ENCODE measurements around the gene NOP56. TPM values are rescaled to one million over a fixed set of nuclear protein-coding genes. Genes with fewer than 3 reads are reported as not detected.

NOP56 gene
- total and polyA plus RNA-seq, 2 of the 4 experiments (the other 2 are of a cell fraction) = 189 to 231 TPM

DNA sequence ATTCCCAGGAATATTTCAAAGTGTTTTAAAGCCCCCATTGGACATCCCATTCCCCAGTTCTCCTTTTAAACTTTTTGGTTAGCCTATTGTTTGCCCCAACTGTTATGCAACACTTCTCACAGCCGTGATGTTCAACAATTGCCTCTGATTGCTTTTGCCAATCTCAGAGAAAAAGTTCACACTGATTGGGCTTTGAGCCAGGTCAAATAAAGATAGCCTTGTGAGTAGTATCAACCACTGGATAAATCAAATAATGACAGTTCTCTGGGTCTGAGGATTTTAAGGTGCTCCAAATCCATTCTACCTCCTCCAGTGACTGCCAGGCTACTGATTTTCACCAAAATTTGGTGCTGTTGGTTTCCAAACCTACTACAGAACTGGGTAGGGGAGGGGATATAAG is 19.1 kb upstream of the NOP56 start:
- Histone ChIP-seq H2BK15ac (ENCODE audit: low read depth, low read length) (no peak overlapping the region), H4K5ac (ENCODE audit: low read depth, low read length) (no peak overlapping the region), H3K23ac (ENCODE audit: low read depth, low read length) (no peak overlapping the region), H2BK20ac (ENCODE audit: low read depth, low read length) (no peak overlapping the region), H2AFZ (replicated peaks; ENCODE audit: low read length, poor library complexity) (no peak overlapping the region), H4K20me1 (ENCODE audit: insufficient read depth, low read length) (no peaks in the 10 kb centered on the region), H3K27me3 (ENCODE audit: control insufficient read depth, insufficient read depth, low read length) (peaks cover 17% of the 10 kb centered on the region), H3K4ac (ENCODE audit: low read depth, low read length) (no peak overlapping the region), H3K56ac (ENCODE audit: extremely low read depth, insufficient read depth, low read length) (no peak overlapping the region), H3K18ac (ENCODE audit: low read depth, low read length) (no peak overlapping the region), H2AK5ac (ENCODE audit: low read depth, low read length) (no peak overlapping the region), H4K91ac (ENCODE audit: insufficient read depth, low read depth, low read length) (no peak overlapping the region), H3K9me1 (ENCODE audit: insufficient read depth, low read length) (no peaks in the 10 kb centered on the region), H3K4me2 (ENCODE audit: low read depth, low read length) (no peak overlapping the region), H2AK9ac (replicated peaks; ENCODE audit: low read depth, low read length, poor library complexity) (no peak overlapping the region), H2BK5ac (ENCODE audit: low read depth, low read length, poor library complexity, severe bottlenecking) (no peak overlapping the region), H3K4me3 (ENCODE audit: insufficient read depth, low read depth, low read length) (no peak overlapping the region), H3K9ac (ENCODE audit: low read depth, low read length) (no peak overlapping the region), H3K14ac (replicated peaks; ENCODE audit: low read depth, low read length) (no peak overlapping the region), H3K4me1 (ENCODE audit: control insufficient read depth, insufficient read depth, low read length) (no peaks in the 10 kb centered on the region), H3K79me1 (ENCODE audit: low read depth in 1 of 2, low read length in 2 of 2) (no peaks in the 10 kb centered on the region), H4K8ac (ENCODE audit: low read depth in 2 of 2, low read length in 2 of 2) (no peak overlapping the region), H3K9me3 (ENCODE audit: control insufficient read depth, insufficient read depth, low read length) (no peaks in the 10 kb centered on the region), H3K27ac (ENCODE audit: insufficient read depth, low read length) (no peak overlapping the region), H3K36me3 (ENCODE audit: control insufficient read depth, insufficient read depth, low read length) (no peaks in the 10 kb centered on the region), H2BK120ac (ENCODE audit: low read depth, low read length) (no peak overlapping the region)
- in situ Hi-C loops (cut with MboI; ENCODE audit: low sequenced_read_pairs) = no loop called here
- POLR2A ChIA-PET (ENCODE audit: unreplicated experiment) = no interaction called here
- intact Hi-C loops (cut with micrococcal nuclease) = no loop called here
- CTCF ChIA-PET = no interaction called here
- DNase-seq (no peak), ATAC-seq (ENCODE audit: low read depth) (no peak)
- dilution Hi-C loops (cut with HindIII; ENCODE audit: low sequenced_read_pairs, unreplicated experiment) = no loop called here
- no CpG with 5 or more reads among the region's 1 CpG for WGBS, 2 experiments (ENCODE audit: extremely low coverage in 2 of 2, insufficient read length in 1 of 2)
- no TSS peak for BruUV-seq (replicated peaks)
- TF ChIP-seq FOS (IDR thresholded peaks at IDR 0.05; ENCODE audit: low read depth, low read length) (no peak), MXI1 (IDR thresholded peaks at IDR 0.05; ENCODE audit: borderline replicate concordance, low read depth, low read length) (no peak), USF2 (IDR thresholded peaks at IDR 0.05; ENCODE audit: low read depth, low read length) (no peak), RAD21 (IDR thresholded peaks at IDR 0.05; ENCODE audit: low read length) (no peak), NFE2L2 (IDR thresholded peaks at IDR 0.05; ENCODE audit: low read depth, low read length) (no peak), POLR2A (IDR thresholded peaks at IDR 0.05; ENCODE audit: low read depth, low read length) (no peak), MAFK (IDR thresholded peaks at IDR 0.05; ENCODE audit: low read depth, low read length) (no peak), RFX5 (IDR thresholded peaks at IDR 0.05; ENCODE audit: low read depth, low read length) (no peak), BHLHE40 (IDR thresholded peaks at IDR 0.05; ENCODE audit: low read depth, low read length) (no peak)
- TF ChIP-seq, protein P1, sequence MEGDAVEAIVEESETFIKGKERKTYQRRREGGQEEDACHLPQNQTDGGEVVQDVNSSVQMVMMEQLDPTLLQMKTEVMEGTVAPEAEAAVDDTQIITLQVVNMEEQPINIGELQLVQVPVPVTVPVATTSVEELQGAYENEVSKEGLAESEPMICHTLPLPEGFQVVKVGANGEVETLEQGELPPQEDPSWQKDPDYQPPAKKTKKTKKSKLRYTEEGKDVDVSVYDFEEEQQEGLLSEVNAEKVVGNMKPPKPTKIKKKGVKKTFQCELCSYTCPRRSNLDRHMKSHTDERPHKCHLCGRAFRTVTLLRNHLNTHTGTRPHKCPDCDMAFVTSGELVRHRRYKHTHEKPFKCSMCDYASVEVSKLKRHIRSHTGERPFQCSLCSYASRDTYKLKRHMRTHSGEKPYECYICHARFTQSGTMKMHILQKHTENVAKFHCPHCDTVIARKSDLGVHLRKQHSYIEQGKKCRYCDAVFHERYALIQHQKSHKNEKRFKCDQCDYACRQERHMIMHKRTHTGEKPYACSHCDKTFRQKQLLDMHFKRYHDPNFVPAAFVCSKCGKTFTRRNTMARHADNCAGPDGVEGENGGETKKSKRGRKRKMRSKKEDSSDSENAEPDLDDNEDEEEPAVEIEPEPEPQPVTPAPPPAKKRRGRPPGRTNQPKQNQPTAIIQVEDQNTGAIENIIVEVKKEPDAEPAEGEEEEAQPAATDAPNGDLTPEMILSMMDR (conservative IDR thresholded peaks at IDR 0.05; ENCODE audit: low read depth, low read length) = no peak
